Upper lobe of left lung (tissue), 4 donors: ENCODE measurements around the gene SLC26A1.

Experiments used
- EP300 ChIP-seq, 4 donors: sonication (generic); formaldehyde crosslinking; IDR thresholded peaks; one replicate each; pipeline ENCODE4 v1.5.1; 2017; ENCODE audit warnings: antibody characterized with exemption in 4 of 4, control low read depth in 2 of 4
- POLR2A ChIP-seq, 4 donors: fragments of 450-650 bp; IDR thresholded peaks; one replicate each; pipeline ENCODE4 v1.5.1; 2016 to 2017; ENCODE audit warnings: antibody characterized with exemption in 4 of 4, mild to moderate bottlenecking in 2 of 4
- TF ChIP-seq, protein P1 (sequence below), 6 experiments: fragments of 450-650 bp in 4 of 6; fragments of 200-600 bp in 2 of 6; sonication (generic) in 2 of 6; IDR thresholded peaks; one replicate each; pipeline ENCODE4 v1.5.1; 2016 to 2019; ENCODE audit warnings: antibody characterized with exemption in 6 of 6

DNA sequence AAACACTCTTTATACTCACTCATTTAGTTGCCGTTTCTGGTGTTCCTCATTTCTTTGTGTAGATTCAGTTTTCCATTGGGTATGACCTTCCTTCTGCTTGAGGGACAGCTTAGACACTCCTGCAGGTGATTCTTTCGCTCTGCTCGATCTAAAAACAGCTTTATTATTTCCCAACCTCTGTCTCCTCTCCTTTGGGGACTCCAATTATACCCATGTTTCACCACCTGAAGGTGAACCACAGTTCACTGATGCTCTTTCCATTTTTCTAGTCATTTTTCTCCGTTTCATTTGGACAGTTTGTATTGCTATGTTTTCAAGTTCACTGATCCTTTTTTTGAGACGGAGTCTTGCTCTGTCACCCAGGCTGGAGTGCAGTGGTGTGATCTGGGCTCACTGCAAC, 13.7 kb upstream of the SLC26A1 start:
- TF ChIP-seq, protein P1, sequence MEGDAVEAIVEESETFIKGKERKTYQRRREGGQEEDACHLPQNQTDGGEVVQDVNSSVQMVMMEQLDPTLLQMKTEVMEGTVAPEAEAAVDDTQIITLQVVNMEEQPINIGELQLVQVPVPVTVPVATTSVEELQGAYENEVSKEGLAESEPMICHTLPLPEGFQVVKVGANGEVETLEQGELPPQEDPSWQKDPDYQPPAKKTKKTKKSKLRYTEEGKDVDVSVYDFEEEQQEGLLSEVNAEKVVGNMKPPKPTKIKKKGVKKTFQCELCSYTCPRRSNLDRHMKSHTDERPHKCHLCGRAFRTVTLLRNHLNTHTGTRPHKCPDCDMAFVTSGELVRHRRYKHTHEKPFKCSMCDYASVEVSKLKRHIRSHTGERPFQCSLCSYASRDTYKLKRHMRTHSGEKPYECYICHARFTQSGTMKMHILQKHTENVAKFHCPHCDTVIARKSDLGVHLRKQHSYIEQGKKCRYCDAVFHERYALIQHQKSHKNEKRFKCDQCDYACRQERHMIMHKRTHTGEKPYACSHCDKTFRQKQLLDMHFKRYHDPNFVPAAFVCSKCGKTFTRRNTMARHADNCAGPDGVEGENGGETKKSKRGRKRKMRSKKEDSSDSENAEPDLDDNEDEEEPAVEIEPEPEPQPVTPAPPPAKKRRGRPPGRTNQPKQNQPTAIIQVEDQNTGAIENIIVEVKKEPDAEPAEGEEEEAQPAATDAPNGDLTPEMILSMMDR (IDR thresholded peaks at IDR 0.05), result no peak
- TF ChIP-seq POLR2A (IDR thresholded peaks at IDR 0.05), result no peak
- no peak for TF ChIP-seq EP300 (IDR thresholded peaks at IDR 0.05)
